Mucosa of descending colon (tissue), 3 donors: ENCODE measurements around the gene PLEKHA5. TPM values are rescaled to one million over a fixed set of nuclear protein-coding genes. Genes with fewer than 3 reads are reported as not detected.
A peak's percentile ranks its signal among the peaks of the same experiment; 100 is the strongest.

Experiments
- ATAC-seq: fragments of 200-7000 bp; cut with Tn5 transposase; one replicate; pipeline ENCODE4 v1.9.1; 2020; ENCODE audit warnings: mild to moderate bottlenecking, moderate library complexity
- DNase-seq, 3 donors: peaks; one replicate each; pipeline ENCODE4 v3.0.0-alpha.2; 2020
- H3K36me3 ChIP-seq: fragments of 200-600 bp; one replicate; pipeline ENCODE4 v1.8.0; 2021; ENCODE audit warnings: low read depth, mild to moderate bottlenecking
- H3K4me1 ChIP-seq: fragments of 200-600 bp; one replicate; pipeline ENCODE4 v1.8.0; 2021; ENCODE audit warnings: low read depth, mild to moderate bottlenecking
- H3K4me3 ChIP-seq: fragments of 200-600 bp; one replicate; pipeline ENCODE4 v1.8.0; 2021; ENCODE audit warnings: mild to moderate bottlenecking
- H3K9me3 ChIP-seq: fragments of 200-600 bp; one replicate; pipeline ENCODE4 v1.8.0; 2021; ENCODE audit warnings: mild to moderate bottlenecking
- intact Hi-C, 2 donors: fragments of 100-400 bp; cut with DNase I in 1 of 2; cut with micrococcal nuclease in 1 of 2; formaldehyde crosslinking; loops; one replicate each; pipeline versions ENCODE4 v1.11.0 to v1.11.1; 2022; cut with DNase I, micrococcal nuclease
- total RNA-seq, 3 donors: library from RNA; stranded (reverse); fragmentation: NEBNext Ultra II Directional in 2 of 3; extraction: Animal tissue kit (Norgen Biotek cat#: 25700) in 2 of 3; gene quantifications; one replicate each; pipeline versions ENCODE4 v1.2.1 to v1.2.4, GENCODE V29; 2021 to 2023
- TF ChIP-seq, protein P1 (sequence below): fragments of 200-600 bp; IDR thresholded peaks from one replicate; pipeline ENCODE4 v1.8.0; 2022; ENCODE audit warnings: antibody characterized with exemption, mild to moderate bottlenecking
- donor health status: DM: no; HTN: no; CAD: no; lungs with moderate emphysema.
- donor health status: DM: no; HTN: no; CAD: no.
- donor health status: DM: no; HTN: yes; CAD: no.

PLEKHA5 gene
- total RNA-seq, 3 donors from 2014 or later: 29.6 to 47.9 (median 36.5) TPM

DNA sequence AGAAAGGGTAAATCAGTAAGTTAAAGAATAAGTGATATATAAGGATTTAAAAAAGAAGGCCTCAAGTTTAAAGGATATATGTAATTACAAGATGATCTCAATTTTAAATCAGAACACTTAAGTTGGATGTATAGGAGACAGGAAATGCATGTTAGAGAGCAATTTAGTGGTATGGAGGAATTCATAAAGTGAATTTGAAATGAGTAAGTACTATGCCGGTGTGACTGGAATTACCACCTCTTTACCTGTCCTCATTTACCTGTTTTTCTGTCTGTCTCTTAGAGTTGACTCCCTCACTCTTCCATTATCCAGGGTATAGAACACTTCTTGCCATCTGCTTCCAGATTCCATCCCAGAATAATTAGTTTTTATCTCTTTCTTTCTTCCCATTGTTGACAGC, 73.5 kb downstream of the PLEKHA5 start:
- no peaks in the 10 kb centered on the region for H3K36me3 ChIP-seq
- no peaks in the 10 kb centered on the region for H3K9me3 ChIP-seq
- no peaks in the 10 kb centered on the region for H3K4me1 ChIP-seq
- DNase-seq (no peak), ATAC-seq (no peak)
- intact Hi-C loops: no loop called here
- TF ChIP-seq, protein P1, sequence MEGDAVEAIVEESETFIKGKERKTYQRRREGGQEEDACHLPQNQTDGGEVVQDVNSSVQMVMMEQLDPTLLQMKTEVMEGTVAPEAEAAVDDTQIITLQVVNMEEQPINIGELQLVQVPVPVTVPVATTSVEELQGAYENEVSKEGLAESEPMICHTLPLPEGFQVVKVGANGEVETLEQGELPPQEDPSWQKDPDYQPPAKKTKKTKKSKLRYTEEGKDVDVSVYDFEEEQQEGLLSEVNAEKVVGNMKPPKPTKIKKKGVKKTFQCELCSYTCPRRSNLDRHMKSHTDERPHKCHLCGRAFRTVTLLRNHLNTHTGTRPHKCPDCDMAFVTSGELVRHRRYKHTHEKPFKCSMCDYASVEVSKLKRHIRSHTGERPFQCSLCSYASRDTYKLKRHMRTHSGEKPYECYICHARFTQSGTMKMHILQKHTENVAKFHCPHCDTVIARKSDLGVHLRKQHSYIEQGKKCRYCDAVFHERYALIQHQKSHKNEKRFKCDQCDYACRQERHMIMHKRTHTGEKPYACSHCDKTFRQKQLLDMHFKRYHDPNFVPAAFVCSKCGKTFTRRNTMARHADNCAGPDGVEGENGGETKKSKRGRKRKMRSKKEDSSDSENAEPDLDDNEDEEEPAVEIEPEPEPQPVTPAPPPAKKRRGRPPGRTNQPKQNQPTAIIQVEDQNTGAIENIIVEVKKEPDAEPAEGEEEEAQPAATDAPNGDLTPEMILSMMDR: no peak
- H3K4me3 ChIP-seq: no peak overlapping the region

DNA sequence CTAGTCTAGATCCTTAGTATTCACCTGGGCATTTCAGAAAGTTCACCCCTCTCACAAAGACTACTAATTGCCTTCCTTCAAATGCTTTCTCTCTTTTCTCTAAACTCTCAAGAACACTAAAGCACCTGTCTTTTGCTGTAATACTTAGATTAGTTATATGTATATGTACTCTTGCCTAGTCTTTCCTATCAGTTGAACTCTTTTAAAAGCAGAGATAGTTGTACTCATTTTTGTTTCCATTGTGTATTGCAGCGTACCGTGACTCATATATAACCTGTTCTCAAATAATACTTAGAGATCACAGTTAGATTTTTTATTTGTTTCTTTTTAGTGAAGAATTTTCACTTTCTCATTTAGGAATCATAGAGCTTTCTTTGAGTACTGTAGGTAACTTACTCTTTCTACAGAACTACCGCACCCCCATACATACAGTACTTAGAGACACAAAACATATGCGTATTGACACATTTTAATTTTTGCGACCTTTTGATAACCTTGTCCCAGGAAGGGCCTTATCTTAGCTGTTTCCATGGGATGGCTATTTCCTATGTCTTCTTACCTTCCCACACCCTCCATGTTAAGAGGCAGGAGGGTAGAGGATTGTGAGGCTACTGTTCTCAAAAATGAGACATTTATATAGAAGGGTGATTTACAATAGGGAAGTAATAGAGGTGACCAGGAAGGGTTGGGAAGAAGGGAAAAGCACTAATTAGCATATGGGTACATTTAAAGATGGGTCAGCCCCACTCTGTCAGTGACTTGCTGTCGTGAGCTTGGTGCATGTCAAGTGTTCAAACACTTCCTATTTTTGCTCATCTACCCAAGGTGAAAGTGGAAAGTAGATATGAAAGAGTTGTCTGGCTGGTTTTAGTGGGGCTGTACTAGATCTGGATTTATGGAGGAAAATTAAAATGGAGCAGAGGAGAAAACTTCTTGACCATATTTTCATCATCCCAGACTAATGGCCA, 74.3 kb downstream of the PLEKHA5 start:
- H3K4me1 ChIP-seq: no peaks in the 10 kb centered on the region
- peak; percentile 66 for ATAC-seq
- H3K4me3 ChIP-seq: no peak overlapping the region
- H3K9me3 ChIP-seq: no peaks in the 10 kb centered on the region
- no peaks in the 10 kb centered on the region for H3K36me3 ChIP-seq
- TF ChIP-seq, protein P1: no peak
- intact Hi-C loops: no loop called here
- DNase-seq: no peak

DNA sequence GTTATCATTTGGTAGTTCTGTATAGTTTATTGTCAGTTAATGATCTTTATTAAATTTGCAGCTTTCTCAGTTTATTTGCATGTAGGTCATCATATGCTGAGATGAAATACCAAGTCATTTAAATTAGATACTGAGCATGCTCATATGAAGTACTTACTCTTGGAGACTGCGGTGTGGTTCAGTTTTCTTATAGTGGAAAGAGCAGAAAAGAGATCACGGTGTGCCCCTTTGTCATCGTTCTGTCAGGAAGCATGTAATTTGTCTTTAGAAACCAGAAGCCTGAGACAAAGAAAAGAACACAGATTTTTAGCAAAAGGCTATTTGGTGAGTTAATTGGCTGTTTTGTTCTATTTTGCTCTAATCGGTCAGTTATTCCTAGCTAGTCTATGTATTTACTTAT, 75.6 kb downstream of the PLEKHA5 start:
- TF ChIP-seq, protein P1: no peak
- ATAC-seq: no peak
- Histone ChIP-seq H3K4me1 (no peaks in the 10 kb centered on the region), H3K9me3 (no peaks in the 10 kb centered on the region), H3K4me3 (no peak overlapping the region), H3K36me3 (no peaks in the 10 kb centered on the region)
- intact Hi-C loops: no loop called here
- no peak for DNase-seq

DNA sequence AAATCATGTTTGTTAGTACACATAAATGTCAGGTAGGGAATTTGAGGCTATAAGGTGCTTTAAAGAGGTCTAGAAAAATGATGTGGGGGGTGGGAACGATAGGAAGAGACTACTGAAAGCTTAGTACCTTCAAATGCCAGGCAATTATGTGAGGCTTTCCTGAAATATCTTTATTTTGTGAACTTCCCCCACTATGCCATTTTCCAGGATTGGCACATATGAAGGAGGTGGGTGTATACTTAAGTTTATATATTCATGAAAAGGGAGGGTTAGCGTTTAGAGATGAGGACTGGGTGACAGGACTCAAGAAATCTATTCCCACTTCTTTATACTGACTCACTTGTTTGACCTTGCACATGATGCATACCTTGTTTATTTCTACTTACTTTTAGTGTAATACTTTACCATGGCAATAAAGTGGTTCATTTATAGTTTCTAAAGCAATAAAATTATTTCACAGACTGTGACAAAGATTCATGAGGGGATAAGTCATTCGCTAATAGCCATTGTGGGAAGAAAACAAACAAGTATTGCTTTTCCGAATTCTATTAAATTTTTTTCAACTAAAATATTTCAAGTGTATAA, 77.1 kb downstream of the PLEKHA5 start:
- Histone ChIP-seq H3K4me1 (no peaks in the 10 kb centered on the region), H3K4me3 (no peak overlapping the region), H3K36me3 (no peaks in the 10 kb centered on the region), H3K9me3 (no peaks in the 10 kb centered on the region)
- ATAC-seq: peak; percentile 11
- intact Hi-C loops: no loop called here
- DNase-seq: no peak
- TF ChIP-seq, protein P1: no peak

DNA sequence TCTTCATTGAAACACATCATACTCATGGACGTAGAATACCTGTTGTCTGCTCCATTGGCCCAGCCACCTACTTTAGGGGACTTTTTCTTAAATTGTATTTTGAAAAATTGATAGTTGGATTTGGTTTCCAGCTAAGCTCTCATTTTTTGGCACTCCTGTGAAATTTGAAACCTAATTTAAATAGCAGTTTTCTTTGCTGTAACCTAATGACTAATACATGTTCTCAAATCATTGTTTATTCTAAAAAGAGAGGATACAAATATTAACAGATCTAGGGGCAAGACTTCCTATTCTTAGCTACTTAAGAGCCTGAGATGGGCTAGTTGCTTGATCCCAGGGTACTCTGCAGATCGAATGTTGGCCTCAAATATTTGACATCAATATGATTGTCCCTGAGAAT, 78.9 kb downstream of the PLEKHA5 start:
- DNase-seq: no peak
- ATAC-seq: no peak
- intact Hi-C loops: no loop called here

More for the DNA sequence above, 78.9 kb downstream of the PLEKHA5 start:
- TF ChIP-seq, protein P1: no peak
- no peaks in the 10 kb centered on the region for H3K9me3 ChIP-seq
- H3K36me3 ChIP-seq: no peaks in the 10 kb centered on the region
- H3K4me3 ChIP-seq: no peak overlapping the region
- H3K4me1 ChIP-seq: no peaks in the 10 kb centered on the region
